Anterior cingulate cortex (tissue), 58 donors: ENCODE results near the gene TEAD3.
A peak's percentile ranks its signal among the peaks of the same experiment; 100 is the strongest.

ENCODE experiments used
- DNase-seq, 58 donors: peaks; one replicate each; lab custom pipeline; 2025; lab: John Stamatoyannopoulos, UW

The TEAD3 gene

GRCh38 chr6:35493307-35493983, 3.4 kb downstream of the TEAD3 start:
- no peak for DNase-seq

GRCh38 chr6:35492974-35493284, 4.0 kb downstream of the TEAD3 start:
- no peak for DNase-seq

GRCh38 chr6:35492258-35492973, 4.5 kb downstream of the TEAD3 start:
- no peak for DNase-seq

- DNase-seq, result no peak
These were observed 5.2 kb downstream of the TEAD3 start for GRCh38 chr6:35491558-35492257.

GRCh38 chr6:35490821-35491557, 5.9 kb downstream of the TEAD3 start:
- DNase-seq, result no peak

- DNase-seq, result peak in 22 of 58 donors; percentile 5 to 56 (median 19)
These were observed 6.7 kb downstream of the TEAD3 start for GRCh38 chr6:35489995-35490791.

GRCh38 chr6:35489066-35489465, 7.8 kb downstream of the TEAD3 start:
- DNase-seq, result no peak

GRCh38 chr6:35488517-35488862, 8.4 kb downstream of the TEAD3 start:
- DNase-seq, result no peak

- no peak for DNase-seq
These were observed 9.0 kb downstream of the TEAD3 start for GRCh38 chr6:35487658-35488516.

GRCh38 chr6:35486005-35486925, 10.6 kb downstream of the TEAD3 start:
- no peak for DNase-seq

- no peak for DNase-seq
These were observed 11.4 kb downstream of the TEAD3 start for GRCh38 chr6:35485402-35485877.

- DNase-seq, result no peak
These were observed 11.9 kb downstream of the TEAD3 start for GRCh38 chr6:35484921-35485392.

GRCh38 chr6:35483893-35484645, 12.8 kb downstream of the TEAD3 start:
- no peak for DNase-seq

GRCh38 chr6:35483490-35483889, 13.4 kb downstream of the TEAD3 start:
- no peak for DNase-seq

- DNase-seq, result no peak
These were observed 13.8 kb downstream of the TEAD3 start for GRCh38 chr6:35483062-35483461.

GRCh38 chr6:35481226-35481625, 15.7 kb downstream of the TEAD3 start:
- no peak for DNase-seq

GRCh38 chr6:35480176-35480575, 16.7 kb downstream of the TEAD3 start:
- DNase-seq, result no peak
